ENCODE results near the gene CLCN3. TPM values are rescaled to one million over a fixed set of nuclear protein-coding genes. Genes with fewer than 3 reads are reported as not detected.

CLCN3 gene
- total and polyA plus RNA-seq, 10 of the 15 experiments (the other 5 are each of a cell fraction or from before 2014, with no cell fraction given): 4.0 to 22.8 (median 11.8) TPM

GRCh38 chr4:169645627-169646026 is 25.2 kb downstream of the CLCN3 start:
- BruUV-seq (replicated peaks): no TSS peak
- Histone ChIP-seq H3K36me3 (ENCODE audit: control insufficient read depth in 2 of 2, insufficient read depth in 2 of 2, low read length in 1 of 2) (peaks cover 0 to 4% of the 10 kb centered on the region in 2 experiments; a peak in 2 of 4 replicates), H3K79me2 (ENCODE audit: control insufficient read depth, insufficient read depth, low read length) (no peaks in the 10 kb centered on the region), H3K4me2 (ENCODE audit: control insufficient read depth, insufficient read depth) (no peak overlapping the region), H4K20me1 (ENCODE audit: control insufficient read depth, insufficient read depth) (no peaks in the 10 kb centered on the region), H3K4me1 (ENCODE audit: control insufficient read depth, insufficient read depth, low read length) (no peaks in the 10 kb centered on the region), H3K9ac (ENCODE audit: control insufficient read depth, insufficient read depth, low read length) (no peak overlapping the region), H3K27me3 (replicated peaks in 1 of 2; ENCODE audit: control insufficient read depth in 2 of 2, insufficient read depth in 2 of 2, low read length in 1 of 2) (no peaks in the 10 kb centered on the region), H3K4me3 (no peak overlapping the region), H3K27ac (ENCODE audit: control insufficient read depth, insufficient read depth) (no peak overlapping the region), H3K9me3 (replicated peaks; ENCODE audit: control insufficient read depth, insufficient read depth, low read length) (no peaks in the 10 kb centered on the region), H2AFZ (ENCODE audit: control insufficient read depth, low read depth, low read length) (no peak overlapping the region)
- 91% methylated on average over 1 of the region's 1 CpG for WGBS (ENCODE audit: insufficient coverage, insufficient replicate concordance, low lambda C conversion rate, missing lambda C conversion rate)
- SMC1A ChIA-PET (ENCODE audit: uncharacterized antibody, unreplicated experiment): interaction anchor here (0.6 to 1.2 kb wide), 3 partner anchors 12 to 725 kb away, joined by 3 to 4 read pairs (median 3); no protein-coding TSS in a partner anchor
- in situ Hi-C loops (cut with MboI): no loop called here
- intact Hi-C loops (cut with micrococcal nuclease; ENCODE audit: unreplicated experiment): no loop called here
- CTCF ChIA-PET: interaction anchor here (2.3 to 3.1 kb wide), 2 partner anchors 12 to 14 kb away, joined by 6 to 14 read pairs; no protein-coding TSS in a partner anchor
- FAIRE-seq (no peak), DNase-seq (ENCODE audit: low read depth, low spot score) (no peak), ATAC-seq (no peak)
- no peak for TF ChIP-seq TCF12 (IDR thresholded peaks at IDR 0.05; ENCODE audit: low read depth, low read length)
- RAD21 ChIA-PET (ENCODE audit: unreplicated experiment): no interaction called here
- POLR2A ChIA-PET: no interaction called here

- Histone ChIP-seq H3K9ac (ENCODE audit: control insufficient read depth, insufficient read depth, low read length) (no peak overlapping the region), H2AFZ (ENCODE audit: control insufficient read depth, low read depth, low read length) (no peak overlapping the region), H3K27me3 (replicated peaks in 1 of 2; ENCODE audit: control insufficient read depth in 2 of 2, insufficient read depth in 2 of 2, low read length in 1 of 2) (no peaks in the 10 kb centered on the region), H3K9me3 (replicated peaks; ENCODE audit: control insufficient read depth, insufficient read depth, low read length) (no peaks in the 10 kb centered on the region; the same call in 2 of the 3 replicates), H3K4me1 (ENCODE audit: control insufficient read depth, insufficient read depth, low read length) (no peaks in the 10 kb centered on the region), H4K20me1 (ENCODE audit: control insufficient read depth, insufficient read depth) (no peaks in the 10 kb centered on the region), H3K27ac (ENCODE audit: control insufficient read depth, insufficient read depth) (no peak overlapping the region), H3K4me3 (no peak overlapping the region), H3K4me2 (ENCODE audit: control insufficient read depth, insufficient read depth) (no peak overlapping the region), H3K36me3 (ENCODE audit: control insufficient read depth in 2 of 2, insufficient read depth in 2 of 2, low read length in 1 of 2) (peaks cover 0 to 4% of the 10 kb centered on the region in 2 experiments; a peak in 3 of 4 replicates), H3K79me2 (ENCODE audit: control insufficient read depth, insufficient read depth, low read length) (peaks cover 4% of the 10 kb centered on the region)
- BruUV-seq (replicated peaks): no TSS peak
- ChIA-PET CTCF (interaction anchor here (1.4 to 1.7 kb wide), 3 partner anchors 8 to 27 kb away, joined by 3 to 8 read pairs (median 4); no protein-coding TSS in a partner anchor), POLR2A (interaction anchor here (1.1 kb wide), 2 partner anchors 10 to 22 kb away, joined by 3 to 4 read pairs; no protein-coding TSS in a partner anchor), SMC1A (ENCODE audit: uncharacterized antibody, unreplicated experiment) (interaction anchor here (0.6 to 1.7 kb wide), 7 partner anchors 8 to 61 kb away, joined by 3 to 6 read pairs (median 3); partner anchors contain the start of gene NEK1), RAD21 (ENCODE audit: unreplicated experiment) (interaction anchor here (1.3 kb wide), 2 partner anchors 9 to 28 kb away, joined by 3 to 4 read pairs; no protein-coding TSS in a partner anchor)
- ATAC-seq: no peak
- in situ Hi-C loops (cut with MboI) (no loop called here), intact Hi-C loops (cut with micrococcal nuclease; ENCODE audit: unreplicated experiment) (no loop called here)
- no peak for DNase-seq (ENCODE audit: low read depth, low spot score)
- WGBS (ENCODE audit: insufficient coverage, insufficient replicate concordance, low lambda C conversion rate, missing lambda C conversion rate): over 99% methylated on average over 7 of the region's 7 CpGs
- FAIRE-seq: no peak
- TF ChIP-seq HDAC6 (IDR thresholded peaks at IDR 0.05; ENCODE audit: unreplicated experiment): no peak
- TF ChIP-seq ATF7 (IDR thresholded peaks at IDR 0.05; ENCODE audit: low read depth): no peak
- no peak for TF ChIP-seq POLR2AphosphoS2 (IDR thresholded peaks at IDR 0.05; ENCODE audit: low read depth, low read length)
- no peak for TF ChIP-seq ZSCAN29 (IDR thresholded peaks at IDR 0.05)
- no peak for TF ChIP-seq ZNF622 (IDR thresholded peaks at IDR 0.05)
- TF ChIP-seq E2F4 (IDR thresholded peaks at IDR 0.05; ENCODE audit: low read depth, low read length): no peak
- TF ChIP-seq CBFB (IDR thresholded peaks at IDR 0.05; ENCODE audit: low read depth): no peak
- no peak for TF ChIP-seq MTA3 (IDR thresholded peaks at IDR 0.05; ENCODE audit: borderline replicate concordance, low read length)
- TF ChIP-seq NFIC (IDR thresholded peaks at IDR 0.05; ENCODE audit: low read depth, low read length): no peak
- no peak for TF ChIP-seq TAF1 (IDR thresholded peaks at IDR 0.05; ENCODE audit: borderline replicate concordance, low read depth, low read length)
- no peak for TF ChIP-seq MTA2 (IDR thresholded peaks at IDR 0.05; ENCODE audit: low read depth)
- TF ChIP-seq TBL1XR1 (IDR thresholded peaks at IDR 0.05; ENCODE audit: low read depth, low read length): no peak
- TF ChIP-seq E2F8 (IDR thresholded peaks at IDR 0.05; ENCODE audit: low read depth, partially characterized antibody): no peak
These were observed 29.3 kb downstream of the CLCN3 start for GRCh38 chr4:169649545-169650226.
